G401 (cell line): ENCODE measurements around the gene FAM184B. TPM values are rescaled to one million over a fixed set of nuclear protein-coding genes. Genes with fewer than 3 reads are reported as not detected.
"Not testable (repeated sequence)": the region's sequence is repeated elsewhere in the genome, so short reads cannot be mapped to it uniquely, and the experiment has no call there.

Experiments used
- DNase-seq: peaks from one replicate; pipeline ENCODE4 v3.0.0-alpha.2; 2015; ENCODE audit warnings: low spot score
- in situ Hi-C: cut with HindIII; loops from 2 replicates; pipeline ENCODE4 v1.10.0; 2016; ENCODE audit warnings: low sequenced_read_pairs, mixed read lengths
- total RNA-seq: library from RNA; depleted of rRNA; stranded (reverse); fragments of >200 nt; shearing (Covaris generic); gene quantifications from 2 replicates; pipeline ENCODE4 v1.2.3, GENCODE V29; 2014

FAM184B gene
- total RNA-seq, 1 experiment from 2014 or later: not detected

- in situ Hi-C loops: no loop called here
- DNase-seq: no peak
Observed at GRCh38 chr4:17695341-17695740, 86.1 kb downstream of the FAM184B start.

GRCh38 chr4:17694552-17694951, 86.9 kb downstream of the FAM184B start:
- in situ Hi-C loops: no loop called here
- DNase-seq: no peak

GRCh38 chr4:17690898-17691297, 90.5 kb downstream of the FAM184B start:
- no peak for DNase-seq
- in situ Hi-C loops: no loop called here

GRCh38 chr4:17690135-17690534, 91.3 kb downstream of the FAM184B start:
- DNase-seq: no peak
- in situ Hi-C loops: no loop called here

GRCh38 chr4:17688011-17688441, 93.4 kb downstream of the FAM184B start:
- in situ Hi-C loops: no loop called here
- no peak for DNase-seq

- in situ Hi-C loops: no loop called here
Observed at GRCh38 chr4:17687237-17687857, 94.1 kb downstream of the FAM184B start.

GRCh38 chr4:17684648-17685047, 96.8 kb downstream of the FAM184B start:
- in situ Hi-C loops, DNase-seq: not testable (repeated sequence)

More at GRCh38 chr4:17687237-17687857, 94.1 kb downstream of the FAM184B start:
- DNase-seq: no peak

- in situ Hi-C loops: no loop called here
Observed at GRCh38 chr4:17682222-17682566, 99.2 kb downstream of the FAM184B start.

GRCh38 chr4:17681281-17682221, 99.9 kb downstream of the FAM184B start:
- in situ Hi-C loops: no loop called here

More at GRCh38 chr4:17682222-17682566, 99.2 kb downstream of the FAM184B start:
- DNase-seq: no peak

GRCh38 chr4:17680559-17681280, 100.7 kb downstream of the FAM184B start:
- DNase-seq: no peak
- in situ Hi-C loops: no loop called here

More at GRCh38 chr4:17681281-17682221, 99.9 kb downstream of the FAM184B start:
- DNase-seq: no peak

GRCh38 chr4:17670423-17670822, 111.0 kb downstream of the FAM184B start:
- in situ Hi-C loops: no loop called here

GRCh38 chr4:17667653-17668201, 113.7 kb downstream of the FAM184B start:
- no peak for DNase-seq
- in situ Hi-C loops: no loop called here

More at GRCh38 chr4:17670423-17670822, 111.0 kb downstream of the FAM184B start:
- DNase-seq: no peak

GRCh38 chr4:17667253-17667652, 114.2 kb downstream of the FAM184B start:
- in situ Hi-C loops: no loop called here
- no peak for DNase-seq

- DNase-seq: no peak
- in situ Hi-C loops: no loop called here
Observed at GRCh38 chr4:17665852-17666251, 115.6 kb downstream of the FAM184B start.

GRCh38 chr4:17665346-17665745, 116.1 kb downstream of the FAM184B start:
- in situ Hi-C loops: no loop called here
- DNase-seq: no peak

- no peak for DNase-seq
- in situ Hi-C loops: no loop called here
Observed at GRCh38 chr4:17664755-17665154, 116.7 kb downstream of the FAM184B start.

GRCh38 chr4:17662694-17663093, 118.7 kb downstream of the FAM184B start:
- in situ Hi-C loops: no loop called here
- DNase-seq: no peak

- DNase-seq, in situ Hi-C loops: not testable (repeated sequence)
Observed at GRCh38 chr4:17659196-17659595, 122.2 kb downstream of the FAM184B start.

- DNase-seq: no peak
- in situ Hi-C loops: no loop called here
Observed at GRCh38 chr4:17657849-17658248, 123.6 kb downstream of the FAM184B start.
